Right forelimb (tissue), 1 donor: ENCODE results near the gene TRABD.

Source experiments
- DNase-seq: peaks from one replicate; pipeline ENCODE4 v3.0.0-alpha.2; 2018

Gene TRABD

DNA sequence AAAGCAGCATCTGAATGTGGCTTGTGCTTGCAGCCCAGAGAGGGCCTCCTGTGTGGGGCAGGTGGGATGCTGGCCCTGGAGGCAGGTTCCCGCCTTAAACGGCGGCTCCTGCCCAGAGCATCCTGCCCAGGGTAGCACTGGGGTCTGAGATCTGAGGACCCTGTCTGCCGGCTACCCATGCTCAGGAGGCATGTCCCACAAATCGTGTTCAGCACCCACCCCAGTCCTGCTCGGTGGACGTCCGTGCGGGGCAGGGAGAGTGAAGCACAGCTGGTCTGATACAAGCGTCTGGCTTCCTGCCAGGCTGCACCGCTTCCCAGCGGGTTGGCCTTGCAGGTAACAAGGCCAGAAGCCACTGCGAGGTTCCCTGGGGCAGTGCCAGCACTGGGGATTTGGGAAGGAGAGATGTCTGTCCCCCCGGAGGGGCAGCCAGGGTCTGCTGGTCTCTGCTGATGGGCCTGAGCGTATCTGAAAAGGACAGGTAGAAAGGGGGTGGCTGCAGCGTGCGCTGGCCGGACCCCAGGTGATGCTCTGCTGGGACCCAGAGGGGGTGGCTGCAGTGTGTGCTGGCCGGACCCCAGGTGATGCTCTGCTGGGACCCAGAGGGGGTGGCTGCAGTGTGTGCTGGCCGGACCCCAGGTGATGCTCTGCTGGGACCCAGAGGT is 3.6 kb downstream of the TRABD start:
- DNase-seq, result no peak

DNA sequence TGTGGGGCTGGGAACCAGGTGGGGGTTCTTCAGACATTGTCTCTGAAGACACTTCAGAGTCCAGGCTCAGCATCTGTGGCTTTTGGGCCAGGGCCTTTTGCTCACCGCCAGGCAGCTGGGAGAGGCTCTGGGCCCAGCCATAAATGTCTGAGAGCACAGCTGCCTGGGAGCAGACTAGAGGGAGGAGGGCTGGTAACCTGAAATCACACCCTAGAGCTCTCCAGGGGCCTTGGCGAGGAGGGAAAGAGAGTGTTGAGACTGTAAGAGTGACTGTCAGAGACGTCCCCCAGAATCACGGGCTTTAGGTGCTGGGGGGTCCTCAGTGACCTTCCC is 4.1 kb downstream of the TRABD start:
- no peak for DNase-seq

DNA sequence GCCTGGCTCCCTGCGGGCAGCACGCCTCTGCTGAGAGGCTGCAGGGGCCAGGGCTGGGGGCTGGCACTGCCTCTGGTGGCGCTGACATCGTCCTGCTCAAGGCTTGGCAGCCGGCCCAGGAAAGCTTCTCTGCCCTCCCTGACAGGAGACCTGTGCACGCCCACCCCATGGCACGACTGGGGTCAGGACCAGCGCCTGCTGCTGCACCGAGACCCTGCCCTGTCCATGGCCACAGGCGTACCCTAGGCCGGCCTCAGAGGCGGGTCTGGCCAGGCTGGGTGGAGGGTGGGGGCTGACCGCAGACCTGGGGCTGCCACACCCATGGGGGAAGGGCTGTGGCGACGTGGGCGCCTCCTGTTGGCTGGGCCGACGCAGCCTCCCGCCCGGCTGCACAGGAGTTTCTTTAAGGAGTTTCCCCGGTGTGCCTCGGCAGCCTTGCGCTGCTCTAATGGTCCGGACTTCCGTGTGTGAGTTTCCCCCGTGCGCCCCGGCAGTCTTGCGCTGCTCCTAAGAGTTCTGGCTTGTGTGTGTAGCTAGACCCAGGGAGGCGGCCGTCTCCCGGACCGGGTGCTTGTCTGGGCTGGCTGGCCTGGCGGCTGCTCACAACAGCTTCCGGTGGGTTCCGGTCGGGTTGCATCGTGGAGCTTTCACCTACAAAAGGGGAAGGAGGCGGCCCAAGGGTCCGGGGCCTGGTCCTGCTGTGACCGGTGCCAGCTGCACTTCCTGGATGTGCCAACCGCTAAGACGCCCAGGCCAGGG is 4.6 kb downstream of the TRABD start:
- peak; percentile 84 for DNase-seq

DNA sequence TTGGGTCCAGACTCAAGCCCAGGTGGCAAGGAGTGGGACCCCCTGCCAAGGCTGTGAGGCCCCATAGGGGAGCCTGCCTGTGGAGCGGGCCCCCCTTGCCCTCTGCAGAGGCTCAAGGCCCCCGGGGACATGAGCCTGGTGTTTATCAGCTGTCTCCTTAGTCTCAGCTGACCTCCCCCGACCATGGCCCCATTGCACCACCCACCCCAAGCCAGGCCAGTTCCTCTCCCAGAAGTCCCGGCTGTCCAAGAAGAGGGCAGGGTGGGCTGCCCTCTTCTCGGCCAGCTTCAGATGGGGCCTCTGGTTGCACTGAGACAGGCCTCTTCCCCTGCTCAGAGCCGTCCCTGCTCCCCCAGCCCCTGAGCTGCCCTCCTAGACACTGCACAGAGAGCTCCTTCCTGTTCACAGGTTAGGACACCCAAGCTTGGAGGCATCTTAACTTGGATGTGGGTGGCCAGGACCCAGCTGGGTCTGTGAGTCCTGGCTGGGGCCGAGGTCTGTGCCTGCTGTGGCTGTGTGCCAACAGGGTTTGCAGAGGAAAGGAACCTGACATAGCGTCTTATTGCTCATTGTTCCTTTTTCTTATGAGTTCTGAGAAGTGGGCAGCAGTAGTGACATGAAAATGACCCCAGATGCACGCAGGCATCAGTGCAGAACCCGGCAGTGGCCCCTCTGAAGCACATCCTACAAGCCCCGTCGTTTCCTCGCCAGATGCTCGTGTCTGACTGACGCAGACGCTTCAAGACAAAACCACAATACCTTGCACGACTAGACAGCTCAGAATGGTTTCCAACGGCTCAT is 5.4 kb downstream of the TRABD start:
- DNase-seq, result no peak

DNA sequence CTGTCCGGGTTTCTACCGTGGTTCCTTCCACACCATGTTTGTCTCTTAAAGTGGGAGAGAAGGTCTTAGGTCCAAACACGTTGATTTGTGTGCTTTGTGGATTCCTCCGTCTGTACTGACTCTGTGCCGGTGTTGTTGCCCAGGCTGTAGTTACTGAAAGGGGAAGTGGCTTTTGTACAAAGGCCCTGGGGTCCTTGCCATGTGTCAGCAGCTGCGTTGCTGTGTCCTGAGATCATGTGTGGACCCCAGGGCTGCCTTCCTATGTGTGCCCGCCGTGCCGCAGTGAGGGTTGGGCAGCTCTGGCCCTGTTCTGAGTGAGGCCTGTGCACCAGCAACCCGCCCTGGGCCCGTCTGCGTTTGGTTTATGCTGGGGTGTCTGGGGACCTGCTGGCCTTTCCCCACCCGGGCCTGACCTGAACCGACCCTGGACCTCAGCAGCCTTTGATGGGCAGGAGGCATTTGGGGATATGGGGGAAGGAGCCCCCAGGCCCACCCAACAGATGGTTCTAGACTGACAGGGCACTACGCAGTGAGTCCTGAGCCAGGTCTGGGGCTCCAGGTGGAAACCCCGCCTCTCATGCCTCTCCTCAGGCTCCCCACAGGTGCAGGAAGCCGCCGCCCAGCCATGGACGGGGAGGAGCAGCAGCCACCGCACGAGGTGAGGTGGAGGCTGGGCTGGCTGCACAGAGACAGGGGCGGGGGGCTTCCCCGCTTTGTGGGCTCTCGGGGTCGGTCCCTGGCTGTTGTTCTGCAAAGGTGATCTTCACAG is 6.9 kb downstream of the TRABD start:
- DNase-seq, result no peak

DNA sequence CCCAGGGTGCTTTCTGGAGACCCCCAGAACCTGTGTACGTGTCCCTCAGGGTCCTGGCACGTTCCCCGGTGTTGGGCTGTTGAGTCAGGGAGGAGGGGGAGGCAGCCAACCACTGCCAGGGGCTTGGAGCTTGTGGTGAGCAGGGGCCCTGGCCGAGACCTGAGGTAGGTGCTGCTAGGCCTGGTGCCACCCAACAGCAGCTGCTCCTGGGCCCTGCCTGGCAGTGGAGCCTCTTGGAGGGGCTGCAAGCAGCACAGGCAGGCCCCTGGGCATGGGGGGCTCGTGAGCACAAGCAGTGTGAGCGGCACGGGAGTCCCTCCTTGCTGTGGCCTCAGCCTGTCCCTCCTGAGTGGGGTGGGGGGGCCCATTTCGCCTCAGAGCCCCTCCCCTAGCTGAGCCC is 7.9 kb downstream of the TRABD start:
- DNase-seq, result no peak

DNA sequence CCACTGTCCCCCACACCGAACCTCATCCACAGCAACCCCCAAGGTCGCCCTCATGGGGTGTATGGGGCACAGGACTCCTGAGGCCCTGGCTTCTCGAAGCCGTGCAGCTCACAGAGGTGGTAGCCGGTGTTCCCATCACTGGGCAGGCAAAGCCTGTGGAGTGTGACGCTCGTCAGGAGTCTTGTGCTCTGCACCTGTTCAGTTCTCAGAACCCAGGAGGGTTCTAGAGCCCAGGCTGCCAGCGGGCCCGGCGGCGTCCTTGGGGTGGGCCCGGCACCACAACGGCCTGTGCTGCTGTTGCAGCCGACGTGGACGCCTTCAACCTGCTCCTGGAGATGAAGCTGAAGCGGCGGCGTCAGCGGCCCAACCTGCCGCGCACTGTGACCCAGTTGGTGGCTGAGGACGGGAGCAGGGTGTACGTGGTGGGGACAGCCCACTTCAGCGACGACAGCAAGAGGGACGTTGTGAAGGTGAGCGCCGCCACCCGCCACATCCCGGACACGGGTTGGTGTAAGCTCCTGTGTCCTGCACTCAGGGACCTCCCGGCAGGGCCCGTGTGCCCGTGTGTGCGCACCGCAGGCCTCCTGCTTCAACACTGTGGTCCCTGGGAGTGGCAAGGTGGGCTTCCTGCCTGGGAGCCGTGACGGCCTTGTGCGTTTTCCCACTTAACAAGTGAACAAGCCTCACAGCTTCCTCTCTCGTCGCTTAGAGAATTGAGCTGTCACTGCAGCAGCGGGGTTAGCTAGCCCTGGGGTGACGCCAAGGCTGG is 8.5 kb downstream of the TRABD start:
- no peak for DNase-seq

DNA sequence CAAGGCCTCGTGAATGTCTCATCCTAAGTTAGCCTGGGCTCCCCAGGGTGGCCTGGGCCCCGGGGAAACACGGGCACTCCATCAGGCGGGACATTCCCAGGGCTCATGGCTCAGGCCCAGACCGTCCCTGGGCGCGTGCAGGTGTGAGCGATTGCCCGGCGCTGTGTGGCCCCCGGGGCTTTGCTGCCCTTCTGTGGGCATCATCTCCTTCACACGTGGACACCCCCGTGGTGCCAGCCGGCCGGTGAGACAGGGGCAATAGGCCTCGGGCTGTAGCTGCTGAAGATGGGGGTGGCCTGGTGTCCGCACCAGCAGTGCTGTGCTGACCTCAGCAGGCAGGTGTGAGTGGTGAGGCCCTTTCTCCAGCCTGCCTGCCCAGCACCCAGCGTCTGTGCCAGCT is 10.5 kb downstream of the TRABD start:
- DNase-seq, result no peak

DNA sequence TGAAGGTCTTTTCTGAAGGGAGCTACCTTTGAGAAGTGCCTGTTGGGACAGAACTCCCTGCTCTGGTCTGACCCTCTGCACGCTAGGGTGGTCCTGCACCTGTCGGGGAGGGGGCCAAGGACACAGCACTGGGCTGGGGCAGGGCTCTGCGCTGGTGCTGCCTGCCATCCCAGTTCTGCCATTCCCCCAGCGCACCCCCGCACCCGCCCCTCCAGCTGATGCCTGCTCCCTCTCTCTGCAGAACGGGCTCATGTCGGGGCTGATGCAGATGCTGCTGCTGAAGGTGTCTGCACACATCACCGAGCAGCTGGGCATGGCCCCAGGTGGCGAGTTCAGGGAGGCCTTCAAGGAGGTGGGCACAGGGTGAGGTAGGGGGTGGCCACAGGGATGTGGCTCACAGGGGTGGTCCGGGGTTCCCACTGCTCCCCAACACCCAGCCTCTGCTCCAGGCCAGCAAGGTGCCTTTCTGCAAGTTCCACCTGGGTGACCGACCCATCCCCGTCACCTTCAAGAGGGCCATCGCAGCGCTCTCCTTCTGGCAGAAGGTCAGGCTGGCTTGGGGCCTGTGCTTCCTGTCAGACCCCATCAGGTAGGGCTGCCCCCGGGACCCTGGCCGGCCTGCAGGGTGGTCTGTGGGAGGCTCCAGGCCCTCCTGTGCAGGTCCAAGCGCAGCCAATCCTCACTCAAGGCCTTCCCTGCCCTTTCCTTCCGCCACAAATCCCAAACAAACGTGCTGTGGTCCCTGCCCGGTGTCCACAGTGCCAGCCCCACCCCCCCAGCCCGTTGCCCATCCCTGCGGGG is 11.5 kb downstream of the TRABD start:
- DNase-seq, result no peak

DNA sequence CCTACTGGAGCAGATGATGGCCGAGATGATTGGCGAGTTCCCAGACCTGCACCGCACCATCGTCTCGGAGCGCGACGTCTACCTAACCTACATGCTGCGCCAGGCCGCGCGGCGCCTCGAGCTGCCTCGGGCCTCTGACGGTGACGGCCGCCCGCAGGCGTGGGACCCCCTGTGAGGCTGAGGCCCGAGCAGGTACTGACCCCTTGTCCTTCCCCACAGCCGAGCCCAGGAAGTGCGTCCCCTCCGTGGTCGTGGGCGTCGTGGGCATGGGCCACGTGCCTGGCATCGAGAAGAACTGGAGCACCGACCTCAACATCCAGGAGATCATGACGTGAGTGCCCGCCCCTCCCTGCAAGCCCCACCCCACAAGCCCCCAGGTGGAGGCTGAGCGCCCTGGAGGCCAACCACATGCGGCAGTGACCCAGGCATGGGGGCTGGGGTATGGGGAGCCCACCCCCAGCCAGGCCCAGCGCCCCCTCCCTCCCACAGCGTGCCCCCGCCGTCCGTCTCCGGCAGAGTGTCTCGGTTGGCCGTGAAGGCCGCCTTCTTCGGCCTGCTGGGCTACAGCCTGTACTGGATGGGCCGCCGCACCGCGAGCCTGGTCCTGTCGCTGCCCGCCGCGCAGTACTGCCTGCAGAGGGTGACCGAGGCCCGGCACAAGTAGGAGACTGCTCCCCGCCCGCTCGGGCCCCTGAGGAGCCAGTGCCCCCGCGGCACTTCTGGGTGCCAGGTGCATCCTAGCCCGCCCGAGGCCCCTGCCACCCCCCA is 12.3 kb downstream of the TRABD start:
- no peak for DNase-seq

DNA sequence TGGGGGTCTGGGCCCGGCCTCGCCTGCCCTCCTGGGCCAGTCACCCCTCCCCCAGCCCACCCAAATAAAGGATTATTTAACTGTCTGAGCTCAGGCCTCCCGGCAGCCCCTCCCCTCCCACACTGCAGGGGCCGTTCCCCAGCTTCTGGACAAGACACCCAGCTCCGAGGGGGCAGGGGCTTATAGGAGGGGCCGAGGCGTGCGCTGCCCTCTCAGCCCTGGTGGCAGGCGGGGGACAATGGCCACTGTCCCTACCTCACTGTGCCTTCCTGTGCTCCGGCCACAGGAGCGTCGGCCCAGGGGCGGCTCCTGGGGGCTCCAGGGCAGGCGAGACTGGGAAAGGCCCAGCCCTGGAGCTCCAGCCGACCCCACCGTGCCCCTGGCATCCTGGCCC is 12.9 kb downstream of the TRABD start:
- DNase-seq, result no peak

DNA sequence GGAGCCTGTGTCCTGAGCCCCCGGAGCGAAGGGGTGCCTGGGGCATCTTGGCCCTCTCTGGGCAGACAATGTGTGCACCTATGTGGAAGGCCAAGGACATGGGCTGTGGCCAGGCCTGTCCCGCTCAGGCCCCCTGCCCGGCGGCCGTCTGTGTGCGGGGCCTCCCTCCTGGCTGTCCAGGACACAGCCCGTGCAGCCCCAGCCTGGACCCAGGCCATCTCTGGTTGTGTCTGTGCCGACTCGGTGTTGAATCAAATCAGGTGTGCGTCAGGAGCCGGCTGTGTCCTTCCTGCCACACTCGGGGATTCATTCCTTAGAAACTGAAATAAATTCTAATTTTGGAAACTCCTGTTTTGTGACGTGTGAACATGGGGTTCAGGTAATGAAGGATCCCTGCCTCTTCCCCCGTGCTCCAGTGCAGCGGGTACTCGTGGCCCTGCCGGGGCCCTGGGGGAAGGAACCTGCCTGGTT is 13.6 kb downstream of the TRABD start:
- DNase-seq, result no peak

DNA sequence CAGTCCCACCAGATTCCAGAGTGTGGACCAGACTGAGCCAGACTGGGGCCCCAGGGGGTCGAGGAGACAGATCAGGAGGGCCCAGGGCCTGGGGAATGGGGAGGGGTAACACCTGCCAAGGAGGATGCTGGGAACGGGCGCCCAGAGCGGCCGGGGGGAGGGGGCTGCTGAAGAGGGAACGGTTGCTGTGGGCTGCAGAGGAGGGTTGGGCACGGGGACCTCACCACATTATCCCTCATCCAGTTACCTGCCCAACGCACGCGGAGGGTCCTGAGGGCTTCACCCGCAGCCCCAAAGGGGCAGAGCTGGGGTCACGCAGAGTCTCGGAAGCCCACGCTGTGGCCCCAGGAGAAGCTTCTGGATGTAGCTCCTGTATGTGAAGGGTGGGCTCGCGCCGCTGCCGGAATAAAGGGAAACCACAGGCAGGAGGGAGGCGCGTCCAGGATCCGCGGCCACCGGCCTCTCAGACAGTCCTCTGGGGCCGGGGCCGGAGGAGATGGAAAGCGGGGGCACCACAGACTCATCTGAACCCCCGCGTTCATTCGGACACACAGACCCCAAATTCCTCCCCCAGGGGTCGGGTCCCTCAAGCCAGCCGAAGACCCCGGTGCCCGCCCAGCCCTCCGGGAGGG is 14.2 kb downstream of the TRABD start:
- DNase-seq, result no peak

DNA sequence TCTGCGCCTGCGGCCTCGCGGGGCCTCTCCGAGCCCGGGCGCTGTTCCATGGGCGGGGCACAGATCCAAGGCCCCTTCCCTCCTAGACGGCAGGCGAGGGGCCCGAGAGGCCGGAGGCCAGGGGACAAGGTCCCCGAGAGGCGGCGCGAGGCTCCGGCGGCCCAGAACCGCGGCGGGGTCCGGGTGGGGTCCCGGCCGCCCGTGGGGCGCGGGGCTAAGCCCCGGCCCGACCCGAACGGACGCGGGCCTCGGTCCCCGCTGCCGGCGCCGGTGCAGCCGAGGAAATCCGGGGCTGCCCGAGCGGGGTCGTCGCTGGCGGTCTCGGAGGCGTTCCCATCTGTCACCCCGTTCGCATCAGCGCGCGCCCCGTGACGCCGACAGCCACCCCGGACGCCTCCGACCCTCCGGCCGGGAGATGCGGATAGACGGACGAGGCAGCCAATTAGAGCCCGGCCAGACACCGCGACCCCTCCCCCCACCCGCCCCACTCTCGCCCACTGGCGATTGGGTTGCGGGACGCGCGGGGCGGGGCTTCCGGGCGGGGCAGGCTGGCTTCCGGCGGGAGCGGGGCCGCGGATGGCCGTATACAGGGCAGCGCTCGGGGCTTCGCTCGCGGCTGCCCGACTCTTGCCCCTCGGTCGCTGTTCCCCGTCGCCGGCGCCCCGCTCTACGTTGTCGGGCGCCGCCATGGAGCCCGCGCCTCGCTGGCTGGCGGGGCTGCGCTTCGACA is 14.9 kb downstream of the TRABD start, which contains the start of gene SELENOO:
SELENOO (plus strand) TSS at position 551 of the 730 bp plus-strand sequence; CDS start at position 577, 26 bp downstream.
- peak; percentile 98 for DNase-seq

DNA sequence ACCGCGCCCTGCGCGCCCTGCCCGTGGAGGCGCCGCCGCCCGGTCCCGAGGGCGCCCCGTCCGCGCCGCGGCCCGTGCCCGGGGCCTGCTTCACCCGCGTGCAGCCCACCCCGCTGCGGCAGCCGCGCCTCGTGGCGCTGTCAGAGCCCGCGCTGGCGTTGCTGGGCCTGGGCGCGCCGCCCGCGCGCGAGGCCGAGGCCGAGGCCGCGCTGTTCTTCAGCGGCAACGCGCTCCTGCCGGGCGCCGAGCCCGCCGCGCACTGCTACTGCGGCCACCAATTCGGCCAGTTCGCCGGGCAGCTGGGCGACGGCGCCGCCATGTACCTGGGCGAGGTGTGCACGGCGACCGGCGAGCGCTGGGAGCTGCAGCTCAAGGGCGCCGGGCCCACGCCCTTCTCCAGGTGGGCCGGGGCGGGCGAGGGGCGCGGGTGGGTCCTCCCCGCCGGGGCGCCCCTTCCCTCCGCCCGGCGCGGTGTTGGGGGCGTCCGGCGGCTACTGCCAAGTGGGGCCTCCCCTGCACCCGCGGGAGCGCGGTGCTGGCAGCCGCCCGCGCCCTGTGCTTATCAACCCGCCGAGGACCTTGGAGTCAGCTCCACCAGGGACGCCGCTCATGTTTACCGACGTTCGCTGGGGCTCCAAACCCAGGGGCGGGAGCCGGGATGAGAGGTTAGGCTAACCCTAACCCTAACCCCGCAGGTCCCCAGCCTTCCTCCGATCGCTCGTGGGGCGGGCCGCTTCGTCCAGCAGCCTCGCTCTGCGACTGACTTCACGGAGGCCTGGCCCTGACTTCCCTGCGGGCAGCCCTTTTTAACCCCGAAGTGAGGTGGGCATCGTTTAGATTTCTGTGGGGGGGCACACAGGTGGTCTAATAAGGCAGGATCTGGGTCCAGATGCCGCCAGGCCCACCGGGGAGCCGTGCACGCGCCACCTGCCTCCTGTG is 15.7 kb downstream of the TRABD start:
- DNase-seq, result no peak

DNA sequence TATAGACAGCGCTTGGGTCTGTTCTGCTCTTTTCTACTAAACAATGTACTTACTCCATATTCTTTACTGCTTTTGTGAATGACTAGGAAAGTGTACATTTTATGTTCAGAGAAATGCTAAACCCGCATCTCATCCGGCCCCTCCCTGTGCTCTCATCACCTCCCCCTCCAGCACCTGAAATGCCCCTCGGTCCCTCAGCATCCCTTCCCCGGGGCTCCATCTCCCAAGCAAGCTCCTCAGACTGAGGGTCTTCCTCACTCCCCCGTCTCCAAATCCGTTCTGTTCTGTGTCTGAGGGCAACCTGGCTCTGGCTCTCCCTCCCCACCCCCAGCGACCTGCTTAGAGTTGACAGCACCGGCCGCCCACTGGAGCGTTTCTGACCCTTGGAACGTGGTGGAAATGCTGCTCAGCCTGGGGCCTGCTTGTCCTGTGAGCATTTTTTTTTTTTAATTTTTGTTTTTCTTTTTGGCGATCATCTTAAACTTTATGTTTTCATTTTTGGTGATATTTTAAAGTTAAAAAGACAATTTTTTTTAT is 16.5 kb downstream of the TRABD start:
- no peak for DNase-seq

DNA sequence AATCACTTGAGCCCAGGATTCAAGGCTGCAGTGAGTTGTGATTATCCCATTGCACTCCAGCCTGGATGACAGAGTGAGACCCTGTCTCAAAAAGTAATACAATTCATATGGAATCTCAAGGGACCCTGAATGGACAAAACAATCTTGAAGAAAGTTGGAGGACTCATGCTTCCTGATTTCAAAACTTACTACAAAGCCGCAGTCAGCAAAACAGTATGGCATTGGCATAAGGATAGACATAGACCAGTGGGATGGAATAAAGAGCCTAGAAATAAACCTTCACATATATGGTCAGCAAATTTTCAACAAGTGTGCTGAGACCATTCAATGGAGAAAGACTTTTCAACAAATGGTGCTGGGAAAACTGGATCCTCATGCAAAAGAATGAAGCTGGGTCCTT is 17.6 kb downstream of the TRABD start:
- no peak for DNase-seq

DNA sequence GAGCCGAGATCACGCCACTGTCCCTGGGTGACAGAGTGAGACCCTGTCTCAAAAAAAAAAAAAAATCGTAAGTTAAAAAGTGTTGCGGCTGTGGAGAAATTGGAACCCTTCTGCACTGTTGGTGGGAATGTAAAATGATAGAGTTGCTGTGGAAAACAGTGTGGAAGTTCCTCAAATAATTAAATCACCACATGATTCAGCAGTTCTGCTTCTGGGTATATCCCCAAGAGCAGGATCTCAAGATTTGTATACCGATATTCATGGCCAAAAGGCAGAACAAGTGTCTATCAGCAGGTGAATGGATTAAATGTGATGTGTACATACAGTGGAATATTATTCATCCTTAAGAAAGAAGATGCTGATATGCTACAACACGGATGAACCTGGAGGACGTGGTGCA is 18.9 kb downstream of the TRABD start:
- DNase-seq, result no peak
